ENCODE data around the gene ERAS. TPM values are rescaled to one million over a fixed set of nuclear protein-coding genes. Genes with fewer than 3 reads are reported as not detected.
A peak's percentile ranks its signal among the peaks of the same experiment; 100 is the strongest.

ERAS gene, protein sequence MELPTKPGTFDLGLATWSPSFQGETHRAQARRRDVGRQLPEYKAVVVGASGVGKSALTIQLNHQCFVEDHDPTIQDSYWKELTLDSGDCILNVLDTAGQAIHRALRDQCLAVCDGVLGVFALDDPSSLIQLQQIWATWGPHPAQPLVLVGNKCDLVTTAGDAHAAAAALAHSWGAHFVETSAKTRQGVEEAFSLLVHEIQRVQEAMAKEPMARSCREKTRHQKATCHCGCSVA
- not detected for total RNA-seq

DNA sequence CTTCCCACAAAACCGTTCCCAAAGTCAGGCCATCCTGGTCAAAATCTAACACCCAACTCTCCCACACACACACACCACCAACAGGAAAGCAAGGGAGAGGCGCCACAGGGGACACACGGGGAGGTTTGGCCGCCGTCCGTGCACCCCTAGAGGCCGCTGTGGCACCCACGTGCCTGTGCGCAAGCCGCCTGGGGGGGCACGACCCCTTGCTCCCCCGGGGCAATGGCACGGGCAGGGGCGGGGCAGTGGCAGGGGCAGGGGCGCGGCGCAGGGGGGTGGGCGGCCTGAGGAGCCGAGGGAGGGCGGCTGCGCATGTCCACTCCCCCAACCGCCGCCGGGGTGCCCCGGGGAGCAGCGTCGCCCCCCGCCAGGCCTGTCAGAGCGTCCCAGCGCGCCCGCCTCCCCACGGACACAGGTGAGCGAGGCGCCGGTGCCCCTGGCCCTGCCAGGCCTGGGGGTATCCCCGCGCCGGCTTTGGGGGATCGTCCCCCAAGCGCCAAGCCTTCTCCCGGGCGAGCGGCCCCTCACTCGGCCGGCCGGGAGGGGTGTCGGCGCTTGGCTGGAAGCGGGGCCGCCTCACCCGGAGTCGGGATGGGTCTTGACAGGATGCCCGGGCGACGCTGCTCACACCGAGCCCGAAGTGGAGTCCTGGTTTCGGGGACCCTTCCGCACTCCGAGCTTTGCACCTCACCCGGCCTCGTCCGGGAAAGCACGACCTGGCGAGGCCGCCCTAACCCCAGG lies at the start of gene ERAS:
Gene ERAS (plus strand): TSS at position 379 of the 741 bp plus-strand sequence. CDS start 2,611 bp downstream, outside the sequence.
- Histone ChIP-seq H3K4me1 (no peaks in the 10 kb centered on the region), H3K27me3 (no peaks in the 10 kb centered on the region), H3K27ac (no peak within 1 kb of the TSS), H3K4me3 (no peak within 1 kb of the TSS), H3K36me3 (peaks cover 0 to 28% (median 3%) of the 10 kb centered on the region in 4 donors), H3K9me3 (peaks cover 0 to 18% (median 0%) of the 10 kb centered on the region in 4 donors)
- DNase-seq (peak in 1 of 2 donors; percentile 53), ATAC-seq (ENCODE audit: low FRiP score in 2 of 2) (no peak)
- WGBS, 2 donors: 81% methylated on average over 29 of the region's 67 CpGs; no CpG with 5 or more reads in 1 of the 2 donors
- TF ChIP-seq, protein P1, sequence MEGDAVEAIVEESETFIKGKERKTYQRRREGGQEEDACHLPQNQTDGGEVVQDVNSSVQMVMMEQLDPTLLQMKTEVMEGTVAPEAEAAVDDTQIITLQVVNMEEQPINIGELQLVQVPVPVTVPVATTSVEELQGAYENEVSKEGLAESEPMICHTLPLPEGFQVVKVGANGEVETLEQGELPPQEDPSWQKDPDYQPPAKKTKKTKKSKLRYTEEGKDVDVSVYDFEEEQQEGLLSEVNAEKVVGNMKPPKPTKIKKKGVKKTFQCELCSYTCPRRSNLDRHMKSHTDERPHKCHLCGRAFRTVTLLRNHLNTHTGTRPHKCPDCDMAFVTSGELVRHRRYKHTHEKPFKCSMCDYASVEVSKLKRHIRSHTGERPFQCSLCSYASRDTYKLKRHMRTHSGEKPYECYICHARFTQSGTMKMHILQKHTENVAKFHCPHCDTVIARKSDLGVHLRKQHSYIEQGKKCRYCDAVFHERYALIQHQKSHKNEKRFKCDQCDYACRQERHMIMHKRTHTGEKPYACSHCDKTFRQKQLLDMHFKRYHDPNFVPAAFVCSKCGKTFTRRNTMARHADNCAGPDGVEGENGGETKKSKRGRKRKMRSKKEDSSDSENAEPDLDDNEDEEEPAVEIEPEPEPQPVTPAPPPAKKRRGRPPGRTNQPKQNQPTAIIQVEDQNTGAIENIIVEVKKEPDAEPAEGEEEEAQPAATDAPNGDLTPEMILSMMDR (IDR thresholded peaks at IDR 0.05): no peak
- TF ChIP-seq POLR2A (IDR thresholded peaks at IDR 0.05): no peak
- no peak for TF ChIP-seq POLR2AphosphoS5 (IDR thresholded peaks at IDR 0.05)
- TF ChIP-seq EP300 (IDR thresholded peaks at IDR 0.05): no peak

DNA sequence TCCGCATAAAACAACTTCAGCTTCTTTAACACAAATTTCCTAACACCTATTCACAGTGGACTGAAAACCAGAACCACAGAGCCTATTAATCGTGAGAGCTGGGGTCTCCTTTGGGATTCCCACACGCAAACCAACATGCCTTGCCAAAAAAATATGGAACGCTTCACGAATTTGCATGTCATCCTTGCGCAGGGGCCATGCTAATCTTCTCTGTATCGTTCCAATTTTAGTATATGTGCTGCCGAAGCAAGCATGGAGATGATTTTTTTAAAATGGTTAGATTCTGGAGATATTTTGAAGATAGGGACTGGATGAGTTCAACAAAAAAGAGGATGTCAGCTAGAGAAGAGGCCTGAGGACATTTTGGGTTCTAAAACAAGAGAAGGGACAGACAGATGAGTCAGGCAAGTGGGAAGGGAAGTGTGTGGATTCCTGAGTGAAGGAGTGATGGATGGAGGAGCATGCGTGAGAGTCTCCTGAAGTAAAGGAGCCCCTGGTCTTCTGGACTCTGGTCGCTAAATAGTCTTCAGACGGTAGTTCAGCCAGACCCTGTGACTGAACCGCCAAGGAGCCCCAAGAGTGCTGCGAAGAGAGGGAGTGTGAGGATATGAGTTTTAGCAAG lies 49.4 kb upstream of the ERAS start:
- H3K4me1 ChIP-seq: no peaks in the 10 kb centered on the region
- TF ChIP-seq POLR2AphosphoS5 (IDR thresholded peaks at IDR 0.05): no peak
- TF ChIP-seq EP300 (IDR thresholded peaks at IDR 0.05): no peak
- TF ChIP-seq POLR2A (IDR thresholded peaks at IDR 0.05): no peak
- TF ChIP-seq, protein P1 (IDR thresholded peaks at IDR 0.05): no peak
- DNase-seq: no peak
- WGBS, 2 donors: 69 to 75% methylated on average over 13 of the region's 13 CpGs
- H3K27me3 ChIP-seq: no peaks in the 10 kb centered on the region
- no peak overlapping the region for H3K27ac ChIP-seq
- ATAC-seq (ENCODE audit: low FRiP score in 2 of 2): no peak
- no peaks in the 10 kb centered on the region for H3K9me3 ChIP-seq
- H3K4me3 ChIP-seq: no peak overlapping the region
- H3K36me3 ChIP-seq: no peaks in the 10 kb centered on the region

DNA sequence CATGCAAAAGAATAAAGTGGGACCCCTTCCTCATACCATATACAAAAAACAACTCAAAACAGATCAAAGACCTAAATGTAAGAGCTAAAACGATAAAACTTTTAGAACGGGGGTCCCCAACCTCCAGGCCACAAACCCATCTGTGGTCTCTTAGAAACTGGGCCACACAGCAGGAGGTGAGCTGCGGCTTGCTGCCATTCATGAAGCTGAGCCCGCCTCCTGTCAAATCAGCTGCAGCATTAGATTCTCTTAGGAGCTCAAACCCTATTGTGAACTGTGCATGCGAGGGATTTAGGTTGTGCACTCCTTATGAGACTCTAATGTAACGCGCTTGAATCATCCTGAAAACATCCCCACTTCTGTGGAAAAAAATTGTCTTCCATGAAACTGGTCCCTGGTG lies 46.9 kb upstream of the ERAS start:
- 76 to 90% methylated on average over 3 to 7 of the region's 7 CpGs for WGBS, 2 donors
- Histone ChIP-seq H3K4me1 (no peaks in the 10 kb centered on the region), H3K36me3 (no peaks in the 10 kb centered on the region), H3K27ac (no peak overlapping the region), H3K9me3 (no peaks in the 10 kb centered on the region), H3K27me3 (no peaks in the 10 kb centered on the region), H3K4me3 (no peak overlapping the region)
- DNase-seq (no peak), ATAC-seq (ENCODE audit: low FRiP score in 2 of 2) (no peak)
- TF ChIP-seq EP300 (IDR thresholded peaks at IDR 0.05) (no peak), POLR2AphosphoS5 (IDR thresholded peaks at IDR 0.05) (no peak), POLR2A (IDR thresholded peaks at IDR 0.05) (no peak)
- TF ChIP-seq, protein P1 (IDR thresholded peaks at IDR 0.05): no peak

DNA sequence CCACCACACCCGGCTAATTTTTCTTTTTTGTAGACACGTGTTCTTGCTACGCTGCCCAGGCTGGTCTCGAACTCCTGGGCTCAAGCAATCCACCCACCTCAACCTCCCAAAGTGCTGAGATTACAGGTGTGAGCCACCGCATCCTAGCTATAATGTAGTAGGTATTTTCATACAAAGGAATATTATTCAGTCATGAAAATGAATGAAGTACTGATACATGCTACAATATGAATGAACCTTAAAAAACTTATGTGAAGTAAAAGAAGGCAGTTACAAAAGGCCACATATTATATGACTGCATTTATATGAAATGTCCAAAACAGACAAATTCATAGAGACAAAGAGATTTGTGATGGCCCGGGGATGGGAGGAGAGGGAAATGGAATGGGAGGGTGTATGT lies 44.6 kb upstream of the ERAS start:
- Histone ChIP-seq H3K27ac (no peak overlapping the region), H3K36me3 (no peaks in the 10 kb centered on the region), H3K4me3 (no peak overlapping the region), H3K27me3 (no peaks in the 10 kb centered on the region), H3K9me3 (no peaks in the 10 kb centered on the region), H3K4me1 (no peaks in the 10 kb centered on the region)
- 92 to 94% methylated on average over 6 of the region's 6 CpGs for WGBS, 2 donors
- ATAC-seq (ENCODE audit: low FRiP score in 2 of 2) (no peak), DNase-seq (no peak)
- TF ChIP-seq POLR2A (IDR thresholded peaks at IDR 0.05) (no peak), EP300 (IDR thresholded peaks at IDR 0.05) (no peak), POLR2AphosphoS5 (IDR thresholded peaks at IDR 0.05) (no peak)
- TF ChIP-seq, protein P1 (IDR thresholded peaks at IDR 0.05): no peak
